Measurements from ENCODE around the gene NIM1K.

DNA sequence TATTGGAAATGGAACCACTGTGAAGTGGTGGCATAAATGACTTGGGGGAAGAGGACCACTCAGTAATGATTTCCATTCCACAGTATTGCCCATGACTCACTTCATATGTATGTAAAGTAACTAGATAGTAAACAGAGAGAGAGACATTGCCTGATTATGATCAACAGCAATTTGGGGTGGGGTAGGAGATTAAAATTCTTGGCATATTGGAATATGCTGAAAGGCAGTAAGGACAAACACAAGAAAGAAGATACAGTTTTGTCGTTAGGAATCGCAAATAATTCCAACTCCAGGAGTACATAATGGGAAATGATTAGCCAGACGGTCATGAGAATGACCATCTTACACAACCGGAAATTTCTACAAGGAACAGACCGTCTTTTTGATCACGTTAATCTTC, 122.7 kb downstream of the NIM1K start:
- no peak for TF ChIP-seq MAX (IDR thresholded peaks at IDR 0.05; ENCODE audit: insufficient read depth, insufficient read length)
- TF ChIP-seq, protein P1, sequence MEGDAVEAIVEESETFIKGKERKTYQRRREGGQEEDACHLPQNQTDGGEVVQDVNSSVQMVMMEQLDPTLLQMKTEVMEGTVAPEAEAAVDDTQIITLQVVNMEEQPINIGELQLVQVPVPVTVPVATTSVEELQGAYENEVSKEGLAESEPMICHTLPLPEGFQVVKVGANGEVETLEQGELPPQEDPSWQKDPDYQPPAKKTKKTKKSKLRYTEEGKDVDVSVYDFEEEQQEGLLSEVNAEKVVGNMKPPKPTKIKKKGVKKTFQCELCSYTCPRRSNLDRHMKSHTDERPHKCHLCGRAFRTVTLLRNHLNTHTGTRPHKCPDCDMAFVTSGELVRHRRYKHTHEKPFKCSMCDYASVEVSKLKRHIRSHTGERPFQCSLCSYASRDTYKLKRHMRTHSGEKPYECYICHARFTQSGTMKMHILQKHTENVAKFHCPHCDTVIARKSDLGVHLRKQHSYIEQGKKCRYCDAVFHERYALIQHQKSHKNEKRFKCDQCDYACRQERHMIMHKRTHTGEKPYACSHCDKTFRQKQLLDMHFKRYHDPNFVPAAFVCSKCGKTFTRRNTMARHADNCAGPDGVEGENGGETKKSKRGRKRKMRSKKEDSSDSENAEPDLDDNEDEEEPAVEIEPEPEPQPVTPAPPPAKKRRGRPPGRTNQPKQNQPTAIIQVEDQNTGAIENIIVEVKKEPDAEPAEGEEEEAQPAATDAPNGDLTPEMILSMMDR (IDR thresholded peaks at IDR 0.05; ENCODE audit: extremely low read depth in 1 of 2, insufficient read depth in 1 of 2, low read depth in 1 of 2, low read length in 2 of 2): no peak
- TF ChIP-seq MYC (IDR thresholded peaks at IDR 0.05; ENCODE audit: low read depth, low read length): no peak
- TF ChIP-seq JUN (IDR thresholded peaks at IDR 0.05; ENCODE audit: borderline replicate concordance, insufficient read depth, insufficient read length, low read depth): no peak
- TF ChIP-seq POLR2A (IDR thresholded peaks at IDR 0.05; ENCODE audit: low read depth, low read length): no peak
- TF ChIP-seq EZH2 (IDR thresholded peaks at IDR 0.05; ENCODE audit: borderline replicate concordance, low read depth, low read length, severe bottlenecking): no peak
- TF ChIP-seq FOS (IDR thresholded peaks at IDR 0.05; ENCODE audit: borderline replicate concordance, insufficient read depth, low read length): no peak
- no peak for TF ChIP-seq POLR2AphosphoS5 (IDR thresholded peaks at IDR 0.05; ENCODE audit: insufficient read depth, low read depth, low read length)
- TF ChIP-seq GATA2 (IDR thresholded peaks at IDR 0.05; ENCODE audit: insufficient read depth, insufficient read length, low read depth, low read length): no peak
